ENCODE measurements around the gene TXK. TPM values are rescaled to one million over a fixed set of nuclear protein-coding genes. Genes with fewer than 3 reads are reported as not detected.

TXK gene
- total RNA-seq, 1 donor from 2014 or later = 1.0 TPM

DNA sequence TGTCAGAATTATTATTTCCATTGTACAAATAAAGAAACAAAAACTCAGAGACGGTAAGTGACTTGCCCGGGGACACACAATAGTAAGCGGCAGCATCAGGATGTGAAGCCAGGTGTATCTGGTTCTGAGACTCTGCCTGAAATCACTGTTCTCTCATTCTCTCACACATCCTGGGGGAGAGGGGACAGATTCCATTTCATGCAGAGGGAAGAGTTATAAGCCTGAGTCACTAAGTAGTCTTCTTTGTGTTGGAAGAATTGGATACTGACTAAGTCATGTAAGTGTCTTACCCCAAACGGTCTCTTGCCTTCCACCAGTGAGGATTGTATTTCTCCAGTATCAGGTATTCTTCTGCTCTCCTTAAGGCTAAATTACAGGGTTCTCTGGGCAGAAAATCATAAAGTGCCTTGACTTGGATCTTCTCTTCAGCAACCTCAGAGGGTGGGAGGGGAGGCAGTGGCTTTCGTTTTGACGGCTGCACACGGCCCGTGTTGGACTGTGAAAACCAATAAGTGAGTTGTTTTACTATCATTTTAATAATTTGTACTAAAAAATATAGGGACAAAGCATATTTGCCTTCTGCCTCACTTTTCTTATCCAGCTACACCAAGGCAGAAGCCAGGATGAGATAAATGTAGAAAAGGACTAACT lies 21.9 kb downstream of the TXK start:
- ATAC-seq (no peak), DNase-seq (ENCODE audit: missing footprints) (no peak)
- intact Hi-C loops (cut with DNase I) = no loop called here

DNA sequence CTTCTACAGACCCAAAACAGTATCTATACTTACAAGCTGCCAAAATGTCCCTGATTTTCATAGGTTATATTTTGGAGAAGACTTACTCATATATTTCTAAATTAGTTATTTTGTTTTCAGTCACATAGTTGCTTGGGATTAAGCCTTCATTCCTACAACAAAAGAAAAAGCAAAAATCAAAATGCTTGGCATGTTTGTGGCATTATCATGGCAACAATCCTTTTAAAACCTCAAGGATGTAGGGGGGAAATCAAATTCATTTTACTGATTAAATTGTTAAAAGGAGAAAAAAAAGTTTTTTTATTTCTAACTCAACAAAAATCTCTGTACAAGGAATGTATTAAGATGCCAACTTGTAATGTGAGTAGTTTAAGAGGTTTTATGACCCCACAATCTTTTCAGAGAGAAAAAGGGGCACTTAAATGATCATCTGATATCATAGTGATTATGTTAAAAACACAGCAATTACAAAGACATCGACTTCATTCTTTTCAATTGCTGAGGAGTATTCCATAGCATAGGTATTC lies 23.5 kb downstream of the TXK start:
- ATAC-seq (no peak), DNase-seq (ENCODE audit: missing footprints) (no peak)
- intact Hi-C loops (cut with DNase I) = no loop called here

DNA sequence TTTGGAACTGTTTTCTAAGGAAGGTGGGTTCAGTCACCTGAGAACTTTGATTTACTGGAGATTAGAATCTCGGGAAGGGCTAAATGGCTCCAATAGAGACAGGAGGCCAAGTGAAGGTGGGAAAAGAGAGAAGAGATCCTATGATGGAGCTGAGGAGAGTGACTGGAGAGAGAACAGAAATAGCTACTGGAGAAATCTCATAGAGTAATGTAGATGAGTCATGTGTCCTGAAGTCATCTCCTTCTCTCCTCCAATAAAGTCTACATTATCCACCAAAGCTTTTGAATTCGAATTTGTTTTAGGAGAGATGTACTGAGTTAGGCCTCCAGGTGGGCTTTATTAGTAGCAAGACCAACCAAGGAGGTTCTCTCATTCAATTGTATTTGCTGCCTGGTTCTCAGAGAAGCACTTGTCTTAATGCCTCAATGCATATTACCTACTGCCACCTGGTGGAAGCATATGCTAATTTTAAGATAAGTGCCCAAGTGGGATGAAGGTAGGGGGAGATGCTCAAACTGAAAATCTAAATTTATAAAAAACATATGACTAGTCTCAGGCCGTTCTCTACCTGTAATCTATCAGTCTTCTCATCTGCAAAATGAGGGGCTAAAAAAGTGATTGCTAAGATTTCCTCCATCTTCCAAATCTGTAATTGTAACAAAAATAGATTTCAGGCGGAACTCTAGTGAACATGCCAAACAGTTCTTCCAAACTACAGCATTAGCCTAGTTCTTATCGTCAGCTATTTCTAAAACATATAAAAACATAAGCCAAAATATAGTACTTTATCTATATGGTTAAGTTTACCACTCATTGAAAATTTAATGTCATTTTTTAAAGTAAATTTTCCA lies 24.4 kb downstream of the TXK start:
- intact Hi-C loops (cut with DNase I) = no loop called here

DNA sequence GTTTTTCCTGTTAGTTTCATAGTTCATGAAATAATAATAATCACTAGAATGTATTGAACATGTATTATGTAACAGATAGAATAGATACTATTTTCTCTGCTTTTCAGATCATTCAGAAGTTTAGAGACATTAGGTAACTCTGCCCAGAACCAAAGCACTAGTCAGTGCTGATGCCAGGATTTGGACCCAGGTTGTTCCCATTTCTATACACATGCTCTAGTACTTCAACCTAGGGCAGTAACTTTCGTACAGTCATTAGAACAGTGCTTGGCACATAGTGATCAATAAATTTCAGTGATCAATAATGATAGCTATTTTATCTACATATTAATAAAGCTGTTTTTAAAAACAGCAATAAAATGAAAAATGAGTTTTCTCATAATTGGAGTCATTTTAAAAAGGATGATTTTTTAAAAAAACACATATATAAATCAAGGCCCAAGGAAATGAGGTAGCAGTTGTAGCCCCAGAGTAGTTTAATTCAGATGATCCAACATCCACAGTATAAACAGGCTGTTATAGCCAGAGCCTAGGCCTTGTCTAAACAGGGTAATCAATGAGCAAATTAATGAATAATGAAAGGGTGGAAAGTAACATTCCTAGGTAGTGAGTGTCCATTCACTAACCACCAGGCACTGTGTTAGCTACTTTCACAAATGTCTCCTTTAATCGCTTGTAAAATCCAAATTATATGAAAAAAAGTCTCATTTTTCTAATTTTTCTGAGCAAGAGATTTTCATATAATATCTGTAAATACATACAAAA lies 25.6 kb downstream of the TXK start:
- intact Hi-C loops (cut with DNase I) = no loop called here
- no peak for ATAC-seq
- no peak for DNase-seq (ENCODE audit: missing footprints)

More for the DNA sequence above, 24.4 kb downstream of the TXK start:
- ATAC-seq (no peak), DNase-seq (ENCODE audit: missing footprints) (no peak)

DNA sequence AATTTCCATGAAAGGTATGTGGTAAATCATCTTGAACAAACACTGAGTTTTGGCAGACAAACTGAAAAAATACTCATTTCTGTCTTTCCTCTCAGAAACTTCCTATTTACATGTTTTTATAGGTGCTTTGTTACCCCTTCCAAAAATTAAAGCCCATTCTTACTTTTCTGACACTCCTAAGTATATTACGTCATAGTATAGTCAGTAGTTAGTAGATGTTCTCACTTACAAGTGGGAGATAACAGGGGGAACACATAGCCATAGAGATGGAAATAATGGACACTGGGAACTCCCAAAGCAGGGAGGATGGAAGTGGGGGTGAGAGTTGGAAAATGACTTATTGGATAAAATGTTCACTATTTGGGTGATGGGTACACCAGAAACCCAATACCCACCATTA lies 28.8 kb downstream of the TXK start:
- intact Hi-C loops (cut with DNase I) = no loop called here
- no peak for DNase-seq (ENCODE audit: missing footprints)
- no peak for ATAC-seq

DNA sequence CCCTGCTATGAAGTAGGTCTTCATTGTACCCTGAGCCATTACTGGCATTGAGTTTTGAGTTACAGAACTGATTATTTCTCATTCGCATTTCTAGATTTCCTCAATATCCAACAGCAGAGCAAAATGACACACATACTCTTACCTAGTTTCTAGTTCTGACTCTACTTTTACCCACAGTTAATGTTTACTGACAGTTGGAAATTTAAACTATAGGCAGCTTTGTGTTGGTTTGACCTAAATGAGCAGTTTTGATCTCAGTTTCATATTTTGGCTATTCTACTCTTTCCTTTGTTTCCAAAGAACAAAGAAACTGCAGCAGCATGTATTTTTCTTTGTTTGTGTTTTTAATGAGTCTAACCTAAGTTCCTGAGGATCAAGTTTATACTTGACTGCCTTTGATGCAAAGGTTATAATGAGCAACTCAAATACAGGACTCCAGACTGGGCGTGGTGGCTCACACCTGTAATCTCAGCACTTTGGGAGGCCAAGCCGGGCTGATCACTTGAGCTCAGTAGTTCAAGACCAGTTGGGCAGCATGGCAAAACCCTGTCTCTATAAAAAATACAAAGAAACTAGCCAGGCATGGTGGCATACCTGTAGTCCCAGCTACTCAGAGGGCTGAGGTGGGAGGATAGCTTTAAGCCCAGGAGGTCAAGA lies 30.4 kb downstream of the TXK start:
- intact Hi-C loops (cut with DNase I) = no loop called here
- ATAC-seq (no peak), DNase-seq (ENCODE audit: missing footprints) (no peak)

DNA sequence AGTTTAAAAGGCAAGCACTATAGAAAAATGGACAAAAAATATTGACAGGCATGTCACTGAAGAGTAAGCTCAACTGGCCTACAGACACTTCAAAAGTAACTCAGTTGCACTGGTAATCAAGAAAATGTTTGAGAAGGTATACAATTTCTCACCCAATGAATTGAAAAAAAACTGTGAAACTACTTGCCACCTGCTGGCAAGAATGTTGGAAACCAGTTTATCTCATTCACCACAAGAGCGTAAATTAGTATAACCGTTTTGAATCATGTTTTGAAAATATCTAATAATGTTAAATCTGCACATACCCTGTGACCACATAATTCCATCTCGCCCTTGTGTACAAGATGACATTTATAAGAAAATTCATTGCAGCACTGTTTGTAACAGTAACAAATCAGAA lies 31.7 kb downstream of the TXK start:
- ATAC-seq (no peak), DNase-seq (ENCODE audit: missing footprints) (no peak)
- intact Hi-C loops (cut with DNase I) = no loop called here

DNA sequence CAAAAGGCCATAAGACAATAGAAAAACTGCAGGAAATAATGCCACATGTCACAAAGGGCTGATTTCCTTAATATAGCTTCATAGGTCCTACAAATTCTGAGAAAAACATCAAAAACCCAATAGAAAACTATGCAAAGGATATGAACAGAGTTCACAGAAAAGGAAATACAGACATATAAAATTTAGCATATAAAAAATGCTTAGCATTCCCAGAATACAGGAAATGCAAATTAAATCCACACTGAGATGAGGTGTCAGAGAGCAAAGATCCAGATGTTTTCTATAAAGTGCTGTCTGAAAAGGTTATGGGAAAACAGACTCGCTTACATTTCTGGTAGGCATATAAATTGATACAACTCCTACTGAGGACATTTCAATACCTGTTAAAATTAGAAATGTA lies 33.8 kb downstream of the TXK start:
- no peak for DNase-seq (ENCODE audit: missing footprints)
- ATAC-seq = no peak
- intact Hi-C loops (cut with DNase I) = no loop called here

DNA sequence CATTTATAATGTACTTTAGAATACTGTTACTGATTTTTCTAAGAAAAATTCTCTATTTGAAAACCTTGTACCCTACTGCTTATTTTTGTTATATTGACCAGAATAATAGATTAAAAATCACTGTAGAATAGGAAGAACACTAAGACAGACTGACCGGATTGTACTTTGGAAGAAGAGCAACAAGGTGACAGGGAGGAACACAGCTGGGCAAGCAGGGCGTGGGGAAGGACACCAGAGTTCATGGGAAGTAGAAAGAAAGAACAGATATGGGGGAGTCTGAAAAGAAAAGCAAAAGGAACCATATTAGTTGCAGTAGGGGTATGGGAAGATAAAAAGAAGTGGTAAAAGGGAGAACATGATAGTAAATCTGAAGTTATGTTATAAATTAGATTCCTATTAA lies 38.6 kb downstream of the TXK start:
- no peak for DNase-seq (ENCODE audit: missing footprints)
- ATAC-seq = no peak
- intact Hi-C loops (cut with DNase I) = no loop called here

DNA sequence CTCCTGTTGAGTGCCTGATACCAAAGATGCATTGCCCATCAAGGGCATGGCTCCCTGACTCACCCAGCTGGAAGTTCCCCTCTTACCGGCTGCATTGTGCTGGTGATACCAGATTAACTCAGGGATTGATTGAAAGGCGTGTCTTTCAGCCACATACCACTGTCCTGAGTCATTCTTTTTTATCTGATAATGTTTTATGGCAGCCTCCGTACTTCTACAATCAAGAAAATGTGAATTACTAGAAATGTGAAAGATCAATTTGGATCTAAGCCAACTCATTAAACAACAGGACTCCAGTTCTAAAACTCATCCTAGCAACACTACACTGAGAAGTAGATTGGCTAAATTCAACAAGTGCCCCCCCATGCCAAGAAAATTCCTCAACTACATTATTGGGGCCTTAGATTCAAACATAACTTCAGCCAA lies 40.0 kb downstream of the TXK start:
- intact Hi-C loops (cut with DNase I) = no loop called here
- ATAC-seq = no peak
- DNase-seq (ENCODE audit: missing footprints) = no peak

DNA sequence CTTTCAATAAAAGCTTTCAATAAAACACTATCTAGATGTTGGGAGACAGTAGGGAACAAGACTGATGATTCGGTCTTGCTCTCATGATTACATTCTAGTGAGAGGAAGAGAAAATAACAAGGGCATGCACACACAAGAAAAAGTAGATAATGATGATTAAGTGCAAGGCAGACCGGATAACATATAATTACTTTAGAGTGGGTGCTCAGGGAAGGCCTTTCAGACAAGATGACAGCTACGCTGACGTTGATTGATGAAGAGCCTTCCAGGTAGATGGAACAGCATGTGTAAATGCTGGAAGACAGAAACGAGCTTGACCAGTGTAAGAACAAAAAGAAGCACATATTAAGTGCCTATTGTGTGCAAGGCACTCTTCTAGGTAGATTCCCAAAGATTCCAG lies 43.4 kb downstream of the TXK start:
- intact Hi-C loops (cut with DNase I) = no loop called here
- DNase-seq (ENCODE audit: missing footprints) (no peak), ATAC-seq (no peak)

DNA sequence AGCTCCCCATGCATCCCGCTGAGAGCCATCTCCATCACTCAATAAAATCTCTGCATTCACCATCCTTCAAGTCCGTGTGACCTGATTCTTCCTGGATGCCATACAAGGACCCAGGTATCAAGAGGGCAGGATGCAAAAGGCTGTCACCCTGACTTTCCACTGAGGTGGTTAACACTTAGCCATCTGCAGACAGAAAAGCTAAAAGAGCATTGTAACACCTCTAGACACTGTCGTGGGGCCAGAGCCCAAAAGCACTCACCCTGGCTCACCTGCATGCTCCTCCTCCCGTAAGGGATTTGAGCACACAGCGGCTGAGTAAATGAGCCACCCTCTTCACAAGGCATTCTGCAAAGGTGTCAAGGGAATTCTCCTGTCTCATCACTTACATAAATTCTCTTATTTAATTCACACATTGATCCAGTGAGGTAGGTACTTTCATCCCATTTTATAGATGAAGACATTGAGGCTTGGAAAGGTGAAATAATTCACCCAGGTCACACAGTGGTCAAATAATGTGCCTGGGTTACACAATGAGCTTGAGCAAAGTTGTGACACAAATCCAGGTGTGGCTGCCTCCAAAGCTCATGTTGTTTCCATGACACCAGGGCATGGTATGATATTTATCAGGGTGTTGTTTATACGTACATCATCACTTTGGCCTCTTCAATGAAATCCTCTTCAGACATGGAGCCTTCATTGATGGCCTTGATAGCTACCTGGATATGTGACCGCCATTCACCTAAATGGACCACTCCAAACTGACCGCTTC lies 48.0 kb downstream of the TXK start:
- intact Hi-C loops (cut with DNase I) = loop anchor here (2.0 to 10.0 kb wide), 3 partner anchors 81 to 411 kb away; no protein-coding TSS in a partner anchor
- no peak for ATAC-seq

DNA sequence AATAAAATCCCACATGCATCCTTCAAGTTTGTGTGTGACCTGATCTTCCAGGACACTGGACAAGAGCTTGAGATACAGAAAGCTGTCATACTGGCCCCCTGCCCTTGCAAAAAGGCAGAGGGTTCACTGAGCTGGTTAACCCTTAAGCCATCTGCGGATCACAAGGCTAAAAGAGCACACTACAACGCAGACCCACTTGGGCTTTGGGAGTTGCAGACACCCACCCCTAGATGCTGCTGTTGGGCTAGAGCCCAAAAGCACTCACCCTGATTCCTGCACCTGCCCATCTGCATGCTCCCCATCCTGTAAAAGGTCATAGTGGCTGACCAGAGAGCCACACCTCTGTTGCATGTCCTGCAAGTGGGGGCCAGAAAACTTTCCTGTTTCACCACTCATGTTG lies 51.1 kb downstream of the TXK start:
- ATAC-seq (no peak), DNase-seq (ENCODE audit: missing footprints) (no peak)
- intact Hi-C loops (cut with DNase I) = loop anchor here (5.0 to 10.0 kb wide), 2 partner anchors 66 to 408 kb away; partner anchors contain the start of genes CNGA1 and NIPAL1

More for the DNA sequence above, 48.0 kb downstream of the TXK start:
- no peak for DNase-seq (ENCODE audit: missing footprints)

DNA sequence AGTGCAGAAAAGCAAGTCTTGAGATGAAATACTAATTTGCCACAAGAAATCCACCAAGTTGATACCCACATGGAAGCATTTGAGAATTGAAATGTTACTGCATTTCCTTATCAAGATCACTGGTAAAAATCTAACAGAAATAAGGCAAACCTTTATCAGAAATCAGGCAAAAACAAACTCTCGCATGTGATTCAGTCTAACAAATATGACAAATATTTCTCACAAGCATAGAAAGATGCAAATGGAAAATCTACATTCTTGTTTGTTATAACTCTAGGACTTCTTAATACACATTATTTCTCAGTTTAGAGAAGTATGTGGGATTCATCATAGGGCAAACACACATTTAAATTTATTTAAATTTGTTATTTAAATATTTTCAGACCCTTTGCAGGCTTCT lies 52.9 kb downstream of the TXK start:
- ATAC-seq (no peak), DNase-seq (ENCODE audit: missing footprints) (no peak)
- intact Hi-C loops (cut with DNase I) = loop anchor here (5.0 to 10.0 kb wide), 2 partner anchors 64 to 406 kb away; partner anchors contain the start of genes CNGA1 and NIPAL1

DNA sequence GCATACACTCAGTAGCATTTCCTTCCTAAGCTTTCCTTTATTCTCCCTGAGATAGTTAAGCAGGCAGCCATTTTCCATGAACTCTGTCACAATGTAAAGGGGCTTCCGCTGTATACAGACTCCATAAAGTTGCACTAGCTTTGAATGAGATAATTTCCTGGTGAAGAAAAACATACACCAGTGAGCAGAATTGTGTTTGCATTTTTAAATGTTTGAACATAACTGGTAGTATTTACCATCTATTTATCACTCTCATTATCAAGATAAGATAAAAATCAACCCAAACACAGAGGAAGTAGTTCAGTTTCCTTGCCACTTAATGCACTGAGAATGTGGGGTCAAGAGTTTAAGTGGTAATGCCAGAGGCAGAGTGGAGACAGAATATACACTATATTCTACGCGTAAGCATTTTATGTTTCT lies 54.1 kb downstream of the TXK start:
- intact Hi-C loops (cut with DNase I) = loop anchor here (5.0 to 10.0 kb wide), 2 partner anchors 63 to 405 kb away; partner anchors contain the start of genes CNGA1 and NIPAL1
- no peak for ATAC-seq
- DNase-seq (ENCODE audit: missing footprints) = no peak

DNA sequence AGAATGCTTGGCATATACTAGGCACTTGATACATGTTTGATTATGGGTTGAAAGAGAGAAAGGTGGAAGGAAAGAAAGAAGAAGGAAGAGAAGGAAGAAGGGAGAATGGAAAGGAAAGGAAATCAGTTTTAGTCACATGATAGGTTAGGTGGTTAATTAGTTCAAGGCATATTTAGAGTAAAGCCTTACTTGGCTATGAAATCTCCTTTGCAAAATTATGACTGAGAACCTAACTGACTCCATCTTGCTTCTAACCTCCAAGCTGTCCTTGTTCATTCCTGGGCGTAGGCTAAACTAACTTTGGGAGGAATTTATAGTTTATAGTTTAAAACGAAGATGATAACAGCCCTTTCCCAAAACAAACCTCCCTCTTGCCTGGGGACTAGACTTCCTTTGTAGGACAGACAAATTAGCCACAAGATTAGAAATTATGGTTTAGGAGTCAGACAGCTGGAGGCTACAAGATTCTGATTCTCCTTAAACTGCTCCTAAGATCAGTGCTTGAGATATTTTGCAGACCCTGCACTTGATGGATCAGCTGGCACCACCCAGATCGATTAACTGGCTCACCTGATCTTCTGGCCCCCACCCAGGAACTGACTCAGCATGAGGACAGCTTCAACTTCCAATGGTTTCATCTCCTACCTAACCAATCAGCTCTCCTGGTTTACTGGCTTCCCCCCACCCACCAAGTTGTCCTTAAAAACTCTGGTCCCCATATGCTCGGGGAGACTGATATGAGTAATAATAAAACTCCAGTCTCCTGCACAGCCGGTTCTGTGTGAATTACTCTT lies 55.0 kb downstream of the TXK start:
- intact Hi-C loops (cut with DNase I) = no loop called here
- DNase-seq (ENCODE audit: missing footprints) (no peak), ATAC-seq (no peak)

DNA sequence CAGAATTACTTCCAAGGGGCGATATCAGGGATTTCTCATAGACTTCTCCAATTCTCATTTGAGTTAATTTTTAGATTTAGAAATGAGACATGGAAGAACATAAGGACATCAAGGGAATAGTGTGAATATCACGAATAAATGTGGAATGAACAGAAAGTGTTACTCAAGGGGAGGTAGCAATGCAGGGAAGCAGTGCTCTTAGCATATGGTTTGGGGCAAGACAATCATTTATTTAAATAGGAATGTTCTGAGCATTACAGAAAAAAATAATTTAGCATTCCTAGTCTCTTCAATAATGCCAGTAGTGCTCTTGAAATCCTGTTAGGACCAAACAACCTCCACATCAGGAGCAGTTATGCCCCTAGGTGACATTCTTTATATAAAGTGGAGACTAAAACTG lies 55.6 kb downstream of the TXK start:
- ATAC-seq = no peak
- DNase-seq (ENCODE audit: missing footprints) = no peak
- intact Hi-C loops (cut with DNase I) = no loop called here
